ENCODE measurements around the gene DPYD. TPM values are rescaled to one million over a fixed set of nuclear protein-coding genes. Genes with fewer than 3 reads are reported as not detected.

DPYD gene
- total and polyA plus RNA-seq, 10 of the 15 experiments (the other 5 are each of a cell fraction or from before 2014, with no cell fraction given): 5.7 to 23.8 (median 10.2) TPM

- Histone ChIP-seq H3K79me2 (ENCODE audit: control insufficient read depth, insufficient read depth, low read length) (no peaks in the 10 kb centered on the region), H3K27me3 (replicated peaks in 1 of 2; ENCODE audit: control insufficient read depth in 2 of 2, insufficient read depth in 2 of 2, low read length in 1 of 2) (no peaks in the 10 kb centered on the region), H3K9me3 (replicated peaks; ENCODE audit: control insufficient read depth, insufficient read depth, low read length) (no peaks in the 10 kb centered on the region), H3K4me3 (no peak overlapping the region), H4K20me1 (ENCODE audit: control insufficient read depth, insufficient read depth) (no peaks in the 10 kb centered on the region), H3K4me1 (ENCODE audit: control insufficient read depth, insufficient read depth, low read length) (no peaks in the 10 kb centered on the region), H2AFZ (ENCODE audit: control insufficient read depth, low read depth, low read length) (no peak overlapping the region), H3K4me2 (ENCODE audit: control insufficient read depth, insufficient read depth) (no peak overlapping the region), H3K36me3 (ENCODE audit: control insufficient read depth in 2 of 2, insufficient read depth in 2 of 2, low read length in 1 of 2) (no peaks in the 10 kb centered on the region), H3K27ac (ENCODE audit: control insufficient read depth, insufficient read depth) (no peak overlapping the region), H3K9ac (ENCODE audit: control insufficient read depth, insufficient read depth, low read length) (no peak overlapping the region)
- FAIRE-seq (no peak), ATAC-seq (no peak), DNase-seq (ENCODE audit: low read depth, low spot score) (no peak)
- ChIA-PET SMC1A (ENCODE audit: uncharacterized antibody, unreplicated experiment) (interaction anchor here (0.8 to 1.8 kb wide), 5 partner anchors 9 to 158 kb away, joined by 3 to 7 read pairs (median 4); no protein-coding TSS in a partner anchor), RAD21 (ENCODE audit: unreplicated experiment) (interaction anchor here (1.2 kb wide), 1 partner anchor 25 kb away, joined by 3 read pairs; no protein-coding TSS in a partner anchor), POLR2A (no interaction called here), CTCF (interaction anchor here (1.2 to 1.7 kb wide), 2 partner anchors 10 to 702 kb away, joined by 3 to 9 read pairs; no protein-coding TSS in a partner anchor)
- in situ Hi-C loops (cut with MboI) (no loop called here), intact Hi-C loops (cut with micrococcal nuclease; ENCODE audit: unreplicated experiment) (no loop called here)
- WGBS (ENCODE audit: insufficient coverage, insufficient replicate concordance, low lambda C conversion rate, missing lambda C conversion rate): 13% methylated on average over 3 of the region's 3 CpGs
- BruUV-seq (replicated peaks): no TSS peak
- no peak for TF ChIP-seq E4F1 (IDR thresholded peaks at IDR 0.05; ENCODE audit: borderline replicate concordance, partially characterized antibody)
- TF ChIP-seq, protein P1, sequence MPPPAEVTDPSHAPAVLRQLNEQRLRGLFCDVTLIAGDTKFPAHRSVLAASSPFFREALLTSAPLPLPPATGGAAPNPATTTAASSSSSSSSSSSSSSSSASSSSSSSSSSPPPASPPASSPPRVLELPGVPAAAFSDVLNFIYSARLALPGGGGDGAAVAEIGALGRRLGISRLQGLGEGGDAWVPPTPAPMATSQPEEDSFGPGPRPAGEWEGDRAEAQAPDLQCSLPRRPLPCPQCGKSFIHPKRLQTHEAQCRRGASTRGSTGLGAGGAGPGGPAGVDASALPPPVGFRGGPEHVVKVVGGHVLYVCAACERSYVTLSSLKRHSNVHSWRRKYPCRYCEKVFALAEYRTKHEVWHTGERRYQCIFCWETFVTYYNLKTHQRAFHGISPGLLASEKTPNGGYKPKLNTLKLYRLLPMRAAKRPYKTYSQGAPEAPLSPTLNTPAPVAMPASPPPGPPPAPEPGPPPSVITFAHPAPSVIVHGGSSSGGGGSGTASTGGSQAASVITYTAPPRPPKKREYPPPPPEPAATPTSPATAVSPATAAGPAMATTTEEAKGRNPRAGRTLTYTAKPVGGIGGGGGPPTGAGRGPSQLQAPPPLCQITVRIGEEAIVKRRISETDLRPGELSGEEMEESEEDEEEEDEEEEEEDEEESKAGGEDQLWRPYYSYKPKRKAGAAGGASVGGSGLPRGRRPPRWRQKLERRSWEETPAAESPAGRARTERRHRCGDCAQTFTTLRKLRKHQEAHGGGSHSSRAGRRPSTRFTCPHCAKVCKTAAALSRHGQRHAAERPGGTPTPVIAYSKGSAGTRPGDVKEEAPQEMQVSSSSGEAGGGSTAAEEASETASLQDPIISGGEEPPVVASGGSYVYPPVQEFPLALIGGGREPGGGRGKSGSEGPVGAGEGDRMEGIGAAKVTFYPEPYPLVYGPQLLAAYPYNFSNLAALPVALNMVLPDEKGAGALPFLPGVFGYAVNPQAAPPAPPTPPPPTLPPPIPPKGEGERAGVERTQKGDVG (CRISPR knock-in tag; IDR thresholded peaks at IDR 0.05): no peak
- no peak for TF ChIP-seq POLR2A (IDR thresholded peaks at IDR 0.05; ENCODE audit: low read depth, low read length)
- TF ChIP-seq RUNX3 (IDR thresholded peaks at IDR 0.05; ENCODE audit: low read length): no peak
- no peak for TF ChIP-seq RB1 (IDR thresholded peaks at IDR 0.05; ENCODE audit: borderline replicate concordance)
- no peak for TF ChIP-seq FOXK2 (IDR thresholded peaks at IDR 0.05)
- TF ChIP-seq SREBF1 (IDR thresholded peaks at IDR 0.05; ENCODE audit: low read length): no peak
- no peak for TF ChIP-seq IKZF2 (IDR thresholded peaks at IDR 0.05)
These were observed 572.1 kb downstream of the DPYD start for GRCh38 chr1:97348599-97349265.

Measured in GM12878 (cell line).